Measurements from ENCODE around the gene REEP3. TPM values are rescaled to one million over a fixed set of nuclear protein-coding genes. Genes with fewer than 3 reads are reported as not detected.

Gene REEP3
- total RNA-seq, 1 donor from 2014 or later = 33.2 TPM

- no peak for TF ChIP-seq CTCF (IDR thresholded peaks at IDR 0.05; ENCODE audit: unreplicated experiment)
- Mint-ChIP-seq H3K27me3 (peaks cover 8% of the 10 kb centered on the region), H3K36me3 (ENCODE audit: insufficient read depth) (peaks cover 5% of the 10 kb centered on the region), H3K4me1 (ENCODE audit: low read depth) (peaks cover 31% of the 10 kb centered on the region), H3K27ac (no peak overlapping the region), H3K4me3 (ENCODE audit: low read depth) (no peak overlapping the region), H3K9me3 (ENCODE audit: low read depth) (no peaks in the 10 kb centered on the region)
- DNase-seq (ENCODE audit: low spot score, unreplicated experiment) = no peak
These were observed 106.2 kb downstream of the REEP3 start for GRCh38 chr10:63627396-63627795.

GRCh38 chr10:63627881-63628296, 106.7 kb downstream of the REEP3 start:
- DNase-seq (ENCODE audit: low spot score, unreplicated experiment) = no peak
- H3K4me3 Mint-ChIP-seq (ENCODE audit: low read depth) = no peak overlapping the region
- H3K9me3 Mint-ChIP-seq (ENCODE audit: low read depth) = no peaks in the 10 kb centered on the region
- peaks cover 3% of the 10 kb centered on the region for H3K36me3 Mint-ChIP-seq (ENCODE audit: insufficient read depth)
- H3K27ac Mint-ChIP-seq = peak overlapping the region; percentile 73
- H3K27me3 Mint-ChIP-seq = peaks cover 10% of the 10 kb centered on the region
- TF ChIP-seq CTCF (IDR thresholded peaks at IDR 0.05; ENCODE audit: unreplicated experiment) = no peak
- peaks cover 31% of the 10 kb centered on the region for H3K4me1 Mint-ChIP-seq (ENCODE audit: low read depth)

DNA sequence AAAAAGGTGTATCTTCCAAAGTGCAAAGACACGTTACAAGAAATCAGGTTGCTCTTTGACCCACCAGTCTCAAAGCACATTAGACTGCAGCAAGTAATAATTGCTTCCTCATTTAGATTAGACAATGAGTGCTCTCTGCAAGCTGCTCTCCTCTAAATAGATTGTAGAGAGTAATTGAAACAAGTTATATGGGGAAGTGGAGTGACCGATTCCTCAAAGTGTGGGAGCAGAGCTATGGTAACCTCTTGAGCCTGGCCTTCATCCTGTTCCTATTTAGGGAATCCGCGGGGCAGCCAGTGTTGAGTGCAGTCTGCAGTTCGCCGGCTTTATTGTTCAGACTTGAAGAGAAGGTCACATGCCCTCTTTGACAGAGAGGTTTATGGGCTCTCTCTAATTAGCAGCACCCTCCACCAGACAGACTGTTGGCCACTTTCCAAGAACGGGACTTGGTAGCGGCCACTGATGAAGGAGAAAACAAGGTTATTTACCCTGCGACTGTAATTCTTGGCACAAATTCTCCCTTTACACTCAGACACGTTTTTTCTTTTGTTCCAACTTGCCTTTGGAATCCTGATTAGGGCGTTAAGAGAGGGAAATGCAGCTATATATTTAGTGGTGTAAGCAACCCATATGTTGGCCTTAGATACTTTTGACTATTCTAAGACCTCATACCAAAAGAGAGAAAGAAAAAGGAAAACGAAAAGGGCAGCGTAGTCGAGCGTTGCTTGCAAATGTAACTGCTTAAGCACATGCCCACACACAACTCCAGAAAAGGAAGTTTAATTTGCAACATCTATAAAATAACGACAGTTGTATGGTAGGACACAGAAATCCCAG, 107.5 kb downstream of the REEP3 start:
- Mint-ChIP-seq H3K4me3 (ENCODE audit: low read depth) (peak overlapping the region; percentile 93), H3K27me3 (peaks cover 10% of the 10 kb centered on the region), H3K27ac (peak overlapping the region; percentile 97), H3K4me1 (ENCODE audit: low read depth) (peaks cover 31% of the 10 kb centered on the region), H3K9me3 (ENCODE audit: low read depth) (no peaks in the 10 kb centered on the region), H3K36me3 (ENCODE audit: insufficient read depth) (no peaks in the 10 kb centered on the region)
- TF ChIP-seq CTCF (IDR thresholded peaks at IDR 0.05; ENCODE audit: unreplicated experiment) = no peak
- no peak for DNase-seq (ENCODE audit: low spot score, unreplicated experiment)

GRCh38 chr10:63629363-63630084, 108.3 kb downstream of the REEP3 start:
- Mint-ChIP-seq H3K36me3 (ENCODE audit: insufficient read depth) (no peaks in the 10 kb centered on the region), H3K9me3 (ENCODE audit: low read depth) (no peaks in the 10 kb centered on the region), H3K4me3 (ENCODE audit: low read depth) (peak overlapping the region; percentile 93), H3K27me3 (peaks cover 10% of the 10 kb centered on the region), H3K4me1 (ENCODE audit: low read depth) (peaks cover 30% of the 10 kb centered on the region), H3K27ac (peak overlapping the region; percentile 97)
- peak; percentile 93 for TF ChIP-seq CTCF (IDR thresholded peaks at IDR 0.05; ENCODE audit: unreplicated experiment)
- DNase-seq (ENCODE audit: low spot score, unreplicated experiment) = peak; percentile 70

DNA sequence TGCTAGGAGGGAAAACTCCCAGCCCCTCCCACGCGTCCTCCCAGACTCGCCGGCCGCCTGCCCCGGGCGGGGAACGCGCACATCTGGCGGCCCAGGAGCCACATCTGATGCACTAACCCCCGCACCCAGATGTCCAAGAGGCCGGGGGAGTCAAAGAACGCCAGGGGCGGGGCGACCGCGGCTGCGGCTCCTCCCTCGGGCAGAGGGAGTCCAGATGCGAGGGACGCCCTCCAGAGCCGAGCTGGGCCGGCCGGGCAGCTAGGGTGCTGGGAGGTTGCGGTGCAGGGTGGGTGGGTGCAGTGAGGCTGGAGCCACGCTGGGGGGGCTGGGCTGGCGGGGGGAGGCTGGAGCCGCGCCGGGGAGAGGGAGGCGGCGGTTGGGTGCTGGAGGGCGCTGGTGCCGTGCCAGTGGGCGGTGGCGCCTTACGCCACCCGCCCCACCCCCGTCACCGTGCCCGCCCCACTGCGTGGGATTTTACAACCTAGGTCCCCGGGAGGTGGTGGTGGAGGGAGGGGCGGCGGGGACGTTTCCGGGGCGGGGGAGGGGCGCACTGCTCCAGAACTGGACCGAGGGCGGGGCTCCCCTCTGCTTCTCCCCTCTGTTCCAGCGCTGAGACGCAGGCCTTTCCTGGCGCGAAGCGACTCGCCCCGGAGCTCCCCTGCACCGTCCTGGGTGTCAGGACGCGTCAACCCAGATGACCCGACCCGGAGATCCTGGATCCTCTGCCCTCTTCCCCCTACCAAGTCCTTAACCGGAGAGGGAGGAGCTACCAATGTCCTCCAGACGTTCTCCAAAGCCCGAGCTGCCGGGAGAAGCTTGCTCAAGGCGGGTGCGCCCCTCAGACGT, 109.1 kb downstream of the REEP3 start:
- Mint-ChIP-seq H3K27me3 (peaks cover 14% of the 10 kb centered on the region), H3K9me3 (ENCODE audit: low read depth) (no peaks in the 10 kb centered on the region), H3K4me1 (ENCODE audit: low read depth) (peaks cover 24% of the 10 kb centered on the region), H3K36me3 (ENCODE audit: insufficient read depth) (no peaks in the 10 kb centered on the region), H3K4me3 (ENCODE audit: low read depth) (peak overlapping the region; percentile 93), H3K27ac (peak overlapping the region; percentile 97)
- DNase-seq (ENCODE audit: low spot score, unreplicated experiment) = peak; percentile 72
- no peak for TF ChIP-seq CTCF (IDR thresholded peaks at IDR 0.05; ENCODE audit: unreplicated experiment)

Measured in progenitor cell of endocrine pancreas (in vitro differentiated cells).